Pons (tissue), 1 donor: ENCODE results near the gene DCN.
A peak's percentile ranks its signal among the peaks of the same experiment; 100 is the strongest.

Source experiments
- DNase-seq: peaks from one replicate; pipeline ENCODE4 v3.0.0-alpha.2; 2016; ENCODE audit warnings: low spot score

The DCN gene

DNA sequence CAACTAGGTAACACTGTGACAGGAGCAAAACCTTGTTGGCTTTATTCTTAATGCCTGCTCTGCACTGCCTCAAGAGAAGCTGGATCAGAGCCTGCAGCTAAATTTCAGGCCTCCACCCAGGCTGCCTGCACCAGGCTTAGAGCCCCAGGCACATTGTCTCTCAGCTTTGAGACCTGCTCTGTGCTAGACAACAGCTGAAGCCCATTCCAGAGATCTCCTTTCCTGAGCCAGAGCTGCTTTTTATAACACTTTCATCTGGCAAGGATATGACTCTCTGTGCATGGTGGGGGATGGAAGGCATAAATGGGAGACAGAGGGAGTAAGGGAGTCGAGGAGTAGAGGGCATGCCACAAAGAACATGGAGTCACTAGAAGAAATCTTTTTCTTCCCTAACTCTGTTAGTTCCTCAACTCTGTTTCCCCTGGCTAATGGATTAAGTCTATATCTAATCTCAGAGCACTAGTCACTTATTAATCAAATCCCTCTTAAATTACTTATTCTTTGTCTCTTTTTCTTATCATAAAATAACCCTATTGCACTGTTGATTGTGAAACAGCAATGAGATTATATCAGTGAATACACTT is 44.2 kb downstream of the DCN start:
- no peak for DNase-seq

DNA sequence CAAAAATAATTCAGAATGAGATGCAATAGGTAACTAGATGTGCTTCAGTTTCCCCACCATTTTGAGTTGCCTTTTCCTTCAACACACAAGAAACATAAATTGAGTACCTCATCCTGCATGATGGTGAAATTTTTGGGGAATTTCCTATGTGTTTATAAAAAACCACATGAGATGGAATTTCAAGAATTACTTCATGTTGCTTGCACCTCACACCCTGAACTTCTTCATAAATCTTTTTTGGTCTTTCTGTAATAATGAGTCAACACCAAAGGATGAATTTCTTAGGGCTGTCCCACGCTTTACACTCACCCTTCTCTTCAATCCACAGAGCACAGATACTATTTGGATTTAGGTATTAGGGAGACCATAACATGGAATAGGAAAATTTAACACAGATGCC is 48.7 kb downstream of the DCN start:
- no peak for DNase-seq

DNA sequence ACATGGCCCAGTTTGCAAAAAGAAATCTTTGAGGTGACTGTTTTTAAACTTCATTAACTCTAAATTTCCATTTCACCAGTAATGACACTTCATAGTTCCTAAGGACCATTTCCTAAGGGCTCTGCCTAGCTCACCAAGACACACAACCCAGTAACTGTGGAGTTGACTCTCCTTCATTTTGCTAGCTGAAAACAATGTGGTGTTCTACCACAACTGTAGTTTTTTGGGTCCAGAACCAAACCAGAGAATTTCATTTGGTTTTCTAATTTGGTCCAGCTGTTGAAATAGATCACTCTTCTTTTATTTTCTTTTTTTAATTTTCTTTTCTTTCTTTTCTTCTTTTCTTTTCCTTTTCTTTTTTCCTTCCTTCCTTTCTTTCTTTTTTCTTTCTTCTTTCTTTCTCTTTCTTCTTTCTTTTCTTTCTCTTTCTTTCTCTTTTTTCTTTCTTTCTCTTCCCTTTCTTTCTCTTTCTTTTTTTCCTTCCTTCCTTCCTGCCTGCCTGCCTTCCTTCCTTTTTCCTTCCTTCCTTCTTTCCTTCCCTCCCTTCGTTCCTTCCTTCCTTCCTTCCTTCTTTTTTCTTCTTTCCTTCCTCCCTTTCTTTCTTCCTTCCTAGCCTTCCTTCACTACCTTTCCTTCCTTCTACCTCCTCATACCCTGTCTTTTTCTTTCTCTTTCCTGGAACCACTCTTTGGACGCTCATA is 52.8 kb downstream of the DCN start:
- no peak for DNase-seq

DNA sequence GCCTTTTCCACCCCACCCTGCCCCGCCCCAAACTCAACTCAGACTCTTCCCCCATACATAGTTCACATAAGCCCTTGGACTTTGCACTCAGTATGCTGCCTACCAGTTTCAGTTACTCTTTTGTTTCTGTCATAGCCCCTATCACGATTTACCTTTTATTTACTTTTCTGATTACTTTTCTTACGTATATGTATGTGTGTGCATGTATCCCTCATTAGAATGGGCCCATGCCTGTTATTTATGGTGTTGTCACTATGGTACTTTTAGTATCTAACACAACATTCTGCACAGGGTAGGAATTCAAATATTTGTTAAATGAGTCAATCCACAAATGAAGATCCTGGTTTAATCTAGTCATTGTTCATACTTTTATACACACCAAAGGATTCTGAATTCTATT is 54.9 kb downstream of the DCN start:
- no peak for DNase-seq

DNA sequence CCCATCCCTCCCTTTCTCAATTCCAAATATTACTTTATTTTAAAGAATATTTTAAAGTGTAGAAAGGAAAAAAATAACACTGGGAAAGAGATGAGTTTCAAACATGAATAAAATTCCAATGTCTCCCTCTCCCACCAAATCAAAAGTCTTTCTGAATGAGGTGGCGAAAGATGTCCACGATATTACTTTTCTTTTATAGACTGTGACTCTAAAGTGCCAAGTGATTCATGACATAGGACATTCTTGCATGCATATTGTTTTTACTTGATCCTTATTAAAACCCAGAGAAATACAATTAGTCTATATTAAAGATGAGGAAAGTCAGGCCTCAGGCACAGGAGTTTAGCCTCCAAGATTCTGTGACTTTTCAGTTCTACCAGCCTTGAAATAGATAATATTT is 55.3 kb downstream of the DCN start:
- no peak for DNase-seq

- DNase-seq: no peak
Observed at GRCh38 chr12:91126516-91126915, 56.1 kb downstream of the DCN start.

GRCh38 chr12:91123236-91123916 is 59.2 kb downstream of the DCN start:
- DNase-seq: no peak

DNA sequence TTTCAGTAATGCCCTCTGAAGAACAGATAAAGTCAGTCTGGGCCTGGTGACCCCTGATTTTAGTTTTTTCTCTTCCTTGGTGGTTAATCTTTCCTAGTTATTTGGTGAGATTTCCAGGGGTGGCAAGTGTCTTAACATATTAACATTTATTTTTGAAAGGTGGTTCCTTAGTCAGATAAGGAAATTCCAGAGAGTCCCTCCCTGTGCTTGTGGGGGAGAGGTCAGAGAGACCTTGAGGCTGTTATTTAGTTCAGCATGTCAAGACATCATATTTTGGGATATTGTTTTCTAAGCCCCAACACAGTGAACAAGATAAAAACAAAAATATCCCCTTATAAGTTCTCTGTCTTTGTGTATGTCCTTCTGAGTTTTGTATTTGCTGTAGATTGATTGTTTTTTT is 61.8 kb downstream of the DCN start:
- no peak for DNase-seq

DNA sequence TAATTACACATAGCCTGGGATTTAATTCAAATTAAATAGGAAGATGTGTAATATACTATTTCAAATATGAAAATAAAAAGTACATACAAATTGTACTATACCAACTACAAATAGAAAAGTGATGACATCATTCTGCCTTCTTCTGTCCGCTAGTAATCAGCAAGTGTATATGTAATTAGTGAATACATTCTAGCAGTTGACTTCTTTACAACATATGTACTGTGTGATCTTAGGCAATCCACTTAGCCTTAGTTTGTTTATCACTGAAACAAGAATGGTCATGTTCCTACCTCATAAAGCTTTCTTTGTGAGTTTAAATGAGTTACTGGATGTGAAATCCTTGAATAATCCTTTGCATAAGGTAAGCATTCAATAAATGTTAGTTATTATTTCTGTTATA is 63.5 kb downstream of the DCN start:
- DNase-seq: no peak

- no peak for DNase-seq
Observed at GRCh38 chr12:91113621-91114020, 69.0 kb downstream of the DCN start.

GRCh38 chr12:91111366-91112325 is 71.0 kb downstream of the DCN start, which contains the start of gene LUM:
TSS of gene LUM (minus strand) at chr12:91111494. CDS start at chr12:91108979, 2,515 bp downstream.
- peak; percentile 12 for DNase-seq

- no peak for DNase-seq
Observed at GRCh38 chr12:91110311-91110924, 72.2 kb downstream of the DCN start.

DNA sequence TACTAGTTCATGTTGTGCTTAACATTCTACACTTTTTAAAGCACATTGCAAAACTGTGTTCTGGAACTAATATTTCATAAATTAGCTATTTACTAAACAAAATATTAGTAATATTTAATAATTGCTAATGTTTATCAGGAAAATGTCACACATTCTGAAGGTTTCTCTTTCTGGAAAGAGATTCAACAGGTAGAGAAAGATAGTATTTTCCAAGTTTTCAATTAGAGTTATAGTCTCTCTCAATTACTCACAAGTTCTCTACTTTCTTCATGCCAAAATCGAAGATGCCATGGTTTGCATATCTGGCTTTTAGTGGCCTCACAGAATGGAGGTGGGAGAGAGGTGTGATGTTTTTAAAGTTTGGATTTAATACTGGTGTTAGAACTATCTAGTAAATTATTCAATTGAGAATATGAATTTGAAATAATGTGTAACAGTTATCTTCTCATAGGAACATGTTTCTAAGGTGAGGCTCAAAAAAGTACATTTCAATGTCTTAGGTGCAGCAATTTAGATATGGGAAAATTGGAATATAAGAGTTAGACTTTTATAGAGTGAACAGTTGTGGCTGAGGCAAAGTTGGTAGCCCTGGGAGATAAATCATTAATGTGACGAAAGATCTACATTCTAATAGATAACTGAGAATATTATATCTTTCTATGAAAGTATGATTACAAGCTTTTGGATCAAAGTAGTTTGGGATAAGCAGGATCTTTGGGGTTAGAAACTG is 72.9 kb downstream of the DCN start:
- DNase-seq: no peak

DNA sequence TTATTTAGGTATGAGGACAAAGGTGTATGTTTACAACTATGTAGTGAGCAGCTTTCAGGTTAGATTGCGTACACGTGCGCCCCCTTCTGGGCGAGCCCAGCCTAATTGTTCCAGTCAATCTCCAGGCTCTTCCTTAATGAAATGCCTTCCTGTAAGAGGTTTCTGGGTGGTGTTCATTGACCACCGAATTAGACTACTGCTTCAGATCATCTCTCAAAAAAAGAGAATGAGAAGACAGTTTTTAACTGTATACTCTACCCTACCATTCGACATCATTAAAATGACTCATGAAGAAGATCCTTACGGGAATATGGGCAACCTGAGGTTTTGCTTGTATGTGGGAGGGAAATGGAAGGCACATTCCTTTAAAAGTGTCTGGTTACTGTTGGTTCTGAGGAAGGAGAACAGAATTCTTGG is 73.5 kb downstream of the DCN start:
- DNase-seq: no peak

DNA sequence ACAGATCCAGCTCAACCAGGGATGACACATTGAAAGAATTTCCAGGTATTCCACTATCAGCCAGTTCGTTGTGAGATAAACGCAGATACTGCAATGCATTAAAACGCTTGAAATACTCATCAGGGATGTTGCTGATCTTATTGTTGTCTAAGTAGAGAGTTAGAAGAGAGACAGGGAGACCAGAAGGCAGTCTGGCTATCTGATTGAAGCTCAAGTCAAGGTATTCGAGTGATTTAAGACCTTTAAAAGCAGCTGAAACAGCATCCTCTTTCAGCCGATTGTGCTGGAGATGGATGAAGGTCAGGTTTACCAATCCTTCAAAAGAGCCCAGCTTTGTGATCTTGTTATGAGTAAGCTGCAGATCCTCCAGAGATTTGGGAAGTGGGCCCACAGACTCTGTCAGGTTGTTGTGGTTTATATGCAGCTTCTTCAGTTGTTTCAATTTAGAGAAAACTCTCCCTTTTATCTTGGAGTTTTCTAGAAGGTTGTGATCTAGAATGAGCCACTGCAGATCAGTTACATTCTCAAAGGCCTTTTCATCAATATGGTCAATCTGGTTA is 74.3 kb downstream of the DCN start:
- no peak for DNase-seq

DNA sequence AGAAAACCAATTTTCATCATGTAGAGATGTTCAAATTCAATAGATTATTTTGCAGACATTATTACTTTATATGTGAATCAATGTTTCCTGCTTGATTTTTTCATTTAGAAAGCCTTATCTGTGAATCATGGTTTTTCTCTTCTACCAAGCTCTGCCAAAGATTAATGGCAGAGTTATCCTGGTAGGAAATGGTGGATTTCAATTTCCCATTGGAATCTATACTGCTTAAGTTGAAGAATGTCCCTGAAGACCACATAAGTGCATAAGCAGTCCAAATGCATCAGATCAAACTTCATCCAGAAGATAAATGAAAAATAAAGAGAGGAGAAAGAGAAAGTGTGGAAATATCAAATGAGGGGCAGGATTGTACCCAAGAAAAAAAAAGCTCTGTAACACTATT is 76.3 kb downstream of the DCN start:
- DNase-seq: no peak

- no peak for DNase-seq
Observed at GRCh38 chr12:91105807-91106206, 76.8 kb downstream of the DCN start.

- DNase-seq: no peak
Observed at GRCh38 chr12:91104812-91105466, 77.7 kb downstream of the DCN start.

DNA sequence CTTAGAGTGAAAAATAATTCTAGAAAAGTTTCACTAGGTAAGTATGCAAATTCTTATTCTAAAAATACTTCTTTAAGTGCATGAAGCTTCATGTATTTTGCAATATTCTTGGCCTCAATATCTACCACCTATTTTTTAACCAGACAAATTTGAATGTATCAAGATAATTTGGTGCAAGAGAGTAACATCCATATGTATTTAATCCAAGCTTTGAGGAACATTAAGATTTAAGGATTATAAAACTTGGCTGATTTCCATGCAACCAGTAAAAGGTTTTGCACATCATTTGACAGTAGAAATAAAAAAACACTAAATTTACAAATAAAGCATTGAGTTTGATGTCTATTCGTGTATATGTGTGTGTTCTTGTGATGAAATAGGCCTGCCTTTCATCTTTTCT is 79.0 kb downstream of the DCN start:
- DNase-seq: no peak

DNA sequence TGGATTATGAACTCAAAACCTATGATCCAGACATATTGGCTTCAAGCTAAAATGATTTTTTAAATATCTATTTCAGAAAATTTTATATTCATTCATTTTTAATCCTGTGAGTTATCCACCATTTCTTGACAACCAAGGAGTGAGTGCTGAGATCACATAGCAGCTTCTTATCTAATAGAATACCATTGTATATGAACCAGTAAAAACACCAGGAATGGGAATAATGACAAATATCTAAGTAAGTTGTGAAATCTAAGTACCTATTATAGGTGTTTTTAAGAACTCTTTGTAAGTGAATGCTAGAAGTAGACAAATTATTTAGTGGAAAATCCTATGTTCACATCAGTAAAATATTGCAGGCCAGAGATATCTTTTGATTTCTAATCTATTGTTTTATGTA is 79.5 kb downstream of the DCN start:
- no peak for DNase-seq
